Erythroblast (primary cell): ENCODE data around the gene RYR1.

Experiments used
- GATA1 ChIP-seq: IDR thresholded peaks from 2 replicates; pipeline ENCODE4 v1.6.1; 2011; ENCODE audit warnings: low read depth, mild to moderate bottlenecking, control low read depth, low read length, moderate library complexity
- POLR2A ChIP-seq: IDR thresholded peaks from 2 replicates; pipeline ENCODE4 v1.6.1; 2011; ENCODE audit warnings: mild to moderate bottlenecking, low read length

GRCh38 chr19:38402967-38403674, 30.4 kb upstream of the RYR1 start, which contains the start of gene FAM98C:
- peak; percentile 50 for TF ChIP-seq POLR2A
- TF ChIP-seq GATA1 = no peak
